Stimulated activated CD8-positive, alpha-beta memory T cell treated with anti-CD3 and anti-CD28 coated beads, Interleukin-7, amount 100 ng/mL, for 24 hours (primary cell): ENCODE data around the gene CD7.

Experiments used
- DNase-seq: peaks from one replicate; pipeline ENCODE4 v3.0.0-alpha.2; 2020; ENCODE audit warnings: low read depth

CD7 gene

DNA sequence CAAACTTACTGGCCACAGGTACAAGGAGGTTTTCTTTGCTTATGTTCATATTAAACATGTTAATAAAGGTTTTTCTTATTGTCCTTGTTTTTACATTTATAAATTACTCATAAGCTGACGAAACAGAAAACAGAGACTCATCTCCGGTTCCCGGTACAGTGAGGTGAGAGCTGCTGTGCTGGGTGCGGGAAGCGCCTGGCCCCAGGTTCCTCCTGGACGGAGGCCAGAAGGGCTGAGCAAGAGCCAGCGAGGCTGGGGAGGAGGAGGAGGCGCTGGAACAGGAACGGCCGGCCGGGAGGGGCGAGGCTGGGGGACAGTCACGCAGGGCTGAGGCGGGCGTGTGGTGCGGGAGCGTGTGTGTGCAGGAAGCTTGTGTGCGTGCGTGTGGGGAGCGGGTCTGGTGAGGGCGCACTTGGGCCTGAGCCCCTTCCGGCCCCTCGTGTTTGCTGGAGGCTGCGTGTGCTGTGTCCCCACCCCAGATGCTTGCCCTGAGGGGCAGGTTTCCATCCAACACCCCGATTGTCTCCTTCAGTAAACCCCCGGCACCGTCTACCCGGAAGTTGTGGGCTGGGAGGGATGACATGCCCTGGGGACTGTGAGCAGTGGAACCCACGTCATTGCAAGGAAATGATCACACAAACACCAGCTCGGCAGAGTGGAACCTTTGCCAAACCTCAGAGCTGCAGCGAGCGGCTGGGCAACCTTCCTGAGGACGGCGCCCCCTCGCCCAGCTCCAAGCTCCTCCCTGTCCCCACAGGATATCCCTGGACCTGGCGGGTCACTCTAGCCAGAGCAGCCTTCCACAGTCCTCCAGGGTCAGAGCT, 19.5 kb downstream of the CD7 start:
- peak; percentile 82 for DNase-seq

DNA sequence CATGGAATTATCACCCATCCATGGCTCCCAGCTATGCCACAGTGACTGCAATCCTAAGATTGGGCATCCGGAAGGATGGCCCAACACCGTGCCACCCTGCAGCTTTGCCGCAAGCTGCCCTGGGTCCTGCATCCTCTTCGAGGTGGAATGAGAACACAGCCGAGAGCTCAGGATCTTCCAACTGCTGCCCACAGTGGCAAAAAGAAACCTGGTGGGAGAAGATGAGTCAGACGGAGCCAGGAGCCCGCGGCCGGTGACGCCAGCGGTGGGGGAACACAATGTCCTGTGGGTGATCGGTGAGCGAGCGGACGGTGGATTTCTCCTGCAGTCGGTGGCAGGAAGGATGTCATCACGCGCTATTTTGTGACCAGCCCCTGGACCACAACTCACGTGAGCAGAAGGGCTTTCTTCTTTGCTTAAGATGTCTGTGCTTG, 20.1 kb downstream of the CD7 start:
- peak; percentile 76 for DNase-seq

DNA sequence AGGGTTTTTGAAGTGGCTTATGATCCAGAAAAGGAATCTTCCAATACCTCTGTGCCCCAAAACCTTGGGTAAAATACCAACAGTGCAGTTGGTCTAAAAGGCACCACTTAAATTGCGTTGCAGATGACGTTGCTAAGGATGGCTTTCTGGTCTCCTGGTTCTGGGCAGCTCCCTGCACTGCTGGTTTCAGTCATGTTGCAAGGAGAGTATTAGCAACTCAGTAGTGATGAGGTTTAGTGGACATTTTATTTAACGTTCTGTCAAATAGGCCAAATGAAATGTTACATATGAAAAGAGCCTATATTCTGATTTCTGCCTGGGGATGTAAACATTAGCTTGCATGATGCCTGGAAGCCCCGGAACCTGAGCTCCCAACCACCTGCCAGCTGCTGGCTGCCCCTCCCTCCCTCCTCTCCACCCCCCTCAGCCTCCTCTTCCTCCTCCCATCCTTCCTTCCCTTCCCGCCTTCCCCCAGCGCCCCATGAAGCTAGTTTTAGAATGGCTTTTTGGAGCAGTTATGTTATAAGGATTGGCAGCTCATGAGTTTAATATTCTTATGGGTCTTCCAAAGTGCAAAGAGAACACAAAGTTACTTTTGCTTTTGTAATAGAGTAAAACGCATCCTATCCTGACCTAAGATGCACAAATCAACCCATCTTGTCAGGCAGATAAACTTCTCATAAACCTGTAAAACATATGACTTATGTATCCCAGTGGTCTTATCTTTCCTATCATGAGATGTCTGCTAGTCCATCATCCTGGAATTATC, 20.7 kb downstream of the CD7 start:
- DNase-seq, result no peak

DNA sequence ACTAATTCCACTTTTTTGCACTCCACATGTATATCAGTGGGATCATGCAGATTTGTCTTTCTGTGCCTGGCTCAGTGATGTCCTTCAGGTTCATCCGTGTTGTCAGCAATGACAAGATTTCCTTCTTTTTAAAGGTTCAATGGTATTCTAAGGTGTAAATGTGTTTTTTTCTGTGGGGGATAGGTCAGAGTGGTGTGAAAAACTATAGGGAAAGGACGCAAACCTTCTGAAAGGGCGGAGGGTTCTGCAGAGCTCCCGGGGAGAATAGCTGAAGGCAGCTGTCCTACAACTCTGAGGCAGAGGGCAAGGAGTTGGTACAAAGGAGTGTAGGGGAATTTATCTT, 22.0 kb downstream of the CD7 start:
- DNase-seq, result no peak

DNA sequence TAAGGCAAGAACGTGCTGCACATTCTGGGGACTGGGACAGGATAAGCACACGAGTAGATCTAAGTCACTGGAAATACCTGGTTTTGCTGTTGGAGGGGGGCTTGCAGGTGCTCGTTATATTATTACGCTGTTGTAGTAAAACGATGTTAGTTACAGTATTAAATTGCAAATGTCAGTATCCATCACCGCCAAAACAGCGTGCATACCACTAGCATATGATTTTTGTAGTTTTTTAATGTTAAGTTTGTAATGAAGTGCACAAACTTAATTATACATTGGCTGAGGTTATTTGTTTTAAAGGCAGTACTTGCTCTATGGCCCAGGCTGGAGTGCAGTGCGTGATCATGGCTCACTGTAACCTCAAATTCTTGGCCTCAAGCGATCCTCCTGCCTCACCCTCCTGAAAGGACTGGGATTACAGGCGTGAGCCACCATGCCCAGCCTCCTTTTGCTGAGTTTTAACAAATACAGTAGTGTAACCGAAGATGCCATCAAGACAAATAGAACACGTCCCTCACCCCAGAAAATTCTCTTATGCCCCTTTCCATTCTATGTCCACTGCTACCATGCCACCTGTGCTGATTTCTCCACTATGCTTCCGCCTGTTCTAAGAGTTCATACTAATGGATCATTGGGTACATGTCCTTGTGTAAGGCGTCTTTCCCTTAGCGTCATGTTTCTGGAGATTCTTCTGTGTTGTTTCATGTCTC, 23.2 kb downstream of the CD7 start:
- DNase-seq, result no peak

DNA sequence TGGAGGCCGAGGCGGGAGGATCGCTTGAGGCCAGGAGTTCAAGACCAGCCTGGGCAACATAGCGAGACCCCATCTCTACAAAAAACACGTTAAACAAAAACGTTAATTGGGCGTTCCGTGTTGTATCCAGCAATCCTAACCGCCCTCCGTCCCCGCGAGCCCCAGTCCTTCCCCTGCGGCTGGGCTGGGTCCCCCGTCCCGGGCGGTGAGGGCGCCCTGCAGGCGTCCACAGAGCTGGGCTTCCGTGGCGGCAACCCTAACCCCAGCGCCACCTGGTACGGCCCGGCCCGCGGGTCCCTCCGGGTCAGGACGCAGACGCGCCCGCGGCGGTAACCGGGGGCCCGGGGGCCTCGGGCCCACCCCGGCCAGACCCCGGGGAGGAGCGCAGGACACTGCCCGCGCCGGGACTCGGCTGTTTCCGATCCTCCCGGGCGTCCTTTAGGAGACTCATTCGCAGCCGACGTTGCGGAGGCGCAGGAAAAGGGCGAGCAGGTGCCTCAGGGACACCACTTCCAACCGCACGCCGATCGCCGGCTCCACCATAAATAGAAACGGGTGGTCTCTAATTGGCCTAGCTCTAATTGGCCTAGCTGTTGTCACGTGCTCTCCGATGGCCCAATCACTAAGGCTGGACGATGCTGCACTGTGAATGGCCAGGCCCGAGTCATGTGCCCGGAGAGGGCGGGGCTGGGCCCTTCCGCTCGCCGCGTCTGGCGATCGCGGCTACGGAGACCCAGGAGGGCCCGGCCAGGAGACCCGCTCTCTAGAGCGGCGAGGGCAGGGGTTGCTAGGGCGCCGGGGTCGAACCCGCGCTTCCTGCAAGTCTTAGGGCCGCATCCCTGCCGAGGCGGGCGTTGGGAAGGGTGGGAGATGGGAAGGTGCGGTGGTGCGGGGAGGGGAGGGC, 24.9 kb downstream of the CD7 start:
- DNase-seq, result peak; percentile 82

DNA sequence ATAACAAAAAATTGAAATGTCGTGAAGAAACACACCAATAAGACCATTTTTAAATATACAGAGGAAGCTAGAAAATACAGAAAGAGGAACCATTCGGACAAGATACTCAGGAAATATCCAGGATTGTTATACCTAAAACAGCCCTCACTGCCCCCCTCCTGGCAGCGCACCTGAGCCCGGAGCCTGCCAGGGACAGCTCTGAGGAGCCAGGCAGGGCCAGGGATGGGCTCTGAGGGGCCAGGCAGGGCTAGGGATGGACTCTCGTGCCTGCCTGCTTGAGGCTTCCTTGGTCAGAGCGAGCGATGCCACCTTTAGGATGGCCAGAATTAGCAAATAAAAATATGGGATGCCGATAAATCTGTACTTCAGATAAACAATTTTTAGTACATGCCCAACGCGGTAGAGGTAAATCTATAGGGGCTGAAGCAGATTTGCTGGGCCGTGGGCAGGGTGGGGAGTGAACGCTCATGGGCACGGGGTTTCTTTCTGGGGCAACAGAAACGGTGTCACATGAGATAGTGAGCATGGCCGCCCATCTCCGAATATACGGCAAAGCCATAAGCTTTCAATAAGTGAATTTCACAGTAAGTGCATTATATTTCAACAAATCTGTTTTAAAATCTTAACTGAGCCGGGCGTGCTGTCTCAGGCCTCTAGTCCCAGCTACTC, 25.7 kb downstream of the CD7 start:
- DNase-seq, result no peak

DNA sequence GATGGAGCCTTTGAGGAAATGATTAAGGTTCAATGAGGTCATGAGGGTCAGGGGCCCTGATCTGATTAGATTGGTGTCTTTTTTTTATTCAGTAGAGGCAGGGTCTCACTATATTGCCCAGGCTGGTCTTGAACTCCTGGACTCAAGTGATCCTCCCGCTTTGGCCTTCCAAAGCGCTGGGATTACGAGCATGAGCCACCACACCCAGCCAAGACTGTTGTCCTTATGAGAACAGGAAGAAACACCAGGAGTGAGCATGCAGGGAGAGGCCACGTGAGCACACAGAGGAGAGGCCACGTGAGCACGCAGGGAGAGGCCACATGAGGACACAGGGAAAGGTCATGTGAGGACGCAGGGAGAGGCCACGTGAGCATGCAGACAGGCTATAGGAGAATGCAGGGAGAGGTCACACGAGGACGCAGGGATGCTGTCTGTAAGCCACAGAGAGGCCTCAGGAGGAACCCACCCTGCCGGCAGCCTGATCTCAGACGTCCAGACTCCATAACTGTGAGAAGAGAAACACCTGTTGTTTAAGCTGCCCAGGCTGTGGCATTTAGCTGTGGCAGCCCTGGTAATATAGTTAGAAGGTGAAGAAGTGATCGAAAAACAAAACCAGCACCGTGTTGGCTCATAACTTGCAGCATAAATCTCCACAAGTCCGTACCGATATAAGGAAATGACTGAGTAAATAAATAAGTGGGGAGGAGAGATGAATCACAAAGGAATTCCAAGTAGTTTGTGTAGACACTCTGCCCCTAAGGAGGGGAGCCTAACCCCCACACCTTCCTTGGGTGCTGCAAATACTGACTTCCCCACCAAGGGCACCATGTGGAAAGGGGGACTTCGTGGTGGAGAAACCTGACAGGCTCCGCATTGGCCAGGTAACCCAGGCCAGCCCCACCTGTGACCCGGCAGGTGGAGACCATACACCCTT, 29.3 kb downstream of the CD7 start:
- DNase-seq, result no peak

DNA sequence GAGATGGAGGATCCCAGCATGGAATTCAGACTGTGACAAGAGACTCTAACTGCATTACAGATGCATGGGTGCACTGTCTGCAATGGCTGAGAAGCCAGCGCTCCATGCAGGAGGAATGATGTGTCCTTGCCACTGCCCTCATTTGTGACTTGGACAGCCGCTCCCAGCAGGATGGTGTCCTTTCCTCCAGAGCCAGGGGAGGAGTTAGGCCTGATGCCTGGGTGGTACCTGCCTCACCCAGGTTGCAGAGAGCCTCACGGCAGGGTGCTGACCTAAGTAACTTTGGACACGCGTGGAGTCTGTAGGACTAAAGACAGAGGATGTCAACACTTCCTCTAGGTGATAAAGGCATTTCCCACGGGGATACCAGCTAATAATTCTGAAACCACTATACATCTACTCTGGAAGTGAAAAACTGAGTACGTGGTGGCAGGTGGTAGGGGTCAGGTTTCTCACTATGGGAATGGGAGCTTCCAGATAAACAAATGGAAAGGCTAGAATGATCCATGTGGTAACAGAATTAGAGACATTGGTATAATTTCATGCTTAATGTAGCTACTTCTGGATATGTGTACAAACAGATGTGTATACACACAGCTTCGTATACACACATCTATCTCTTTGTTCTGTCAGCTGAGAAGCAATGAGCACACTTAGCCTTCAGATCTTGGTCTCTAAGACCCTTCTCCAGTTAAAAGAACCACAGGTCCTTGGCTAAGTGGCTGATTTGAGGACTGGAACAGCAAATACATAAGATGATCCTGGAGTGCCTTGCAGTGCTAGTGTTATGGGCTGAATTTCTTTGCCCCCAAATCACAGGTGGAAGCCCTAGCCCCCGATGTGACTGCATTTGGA, 30.2 kb downstream of the CD7 start:
- no peak for DNase-seq

DNA sequence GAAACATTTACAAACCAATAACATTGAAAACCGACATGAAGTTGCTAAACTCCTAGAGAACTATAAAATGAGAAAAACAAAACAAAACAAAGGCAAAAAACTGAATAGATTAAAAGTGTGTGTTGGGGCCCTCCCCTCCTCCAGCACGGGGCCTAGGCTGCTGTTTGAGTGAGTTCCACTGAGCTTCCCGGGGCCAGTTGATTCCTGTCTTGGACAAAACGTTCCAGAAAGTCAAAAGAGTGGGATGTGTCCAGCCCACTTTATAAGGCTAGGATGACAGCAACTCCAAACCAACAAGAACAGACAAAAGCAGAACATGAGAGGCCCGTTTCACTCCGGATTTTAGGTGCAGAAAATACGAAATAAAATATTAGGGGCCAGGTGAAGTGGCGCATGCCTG, 32.3 kb downstream of the CD7 start:
- no peak for DNase-seq

DNA sequence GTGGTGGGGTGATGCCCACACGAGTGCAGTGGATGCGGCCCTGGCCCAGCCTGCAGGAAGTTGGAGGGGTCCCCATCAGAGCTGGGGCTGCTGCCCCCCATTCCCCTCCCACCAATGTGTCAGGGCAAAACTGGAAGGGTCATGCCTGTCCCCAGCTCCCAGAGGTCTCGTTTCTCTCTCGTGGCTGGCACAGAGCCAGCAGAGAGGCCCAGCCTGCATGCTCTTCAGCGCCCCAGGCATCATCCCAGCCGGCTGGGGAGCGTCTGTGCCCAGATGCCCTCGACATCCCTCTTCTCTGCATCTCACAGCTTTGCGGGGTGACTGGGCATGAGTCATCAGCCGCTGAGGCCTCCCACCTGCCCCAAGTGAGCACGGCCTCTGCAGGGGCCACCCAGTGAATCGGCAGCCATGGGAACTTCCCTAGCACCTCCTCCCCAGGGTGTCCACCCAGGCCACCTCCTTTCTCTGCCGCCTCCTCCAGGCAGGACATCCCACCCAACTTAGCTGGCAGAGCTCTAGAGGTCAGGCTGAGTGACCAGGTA, 34.1 kb downstream of the CD7 start:
- DNase-seq, result no peak

DNA sequence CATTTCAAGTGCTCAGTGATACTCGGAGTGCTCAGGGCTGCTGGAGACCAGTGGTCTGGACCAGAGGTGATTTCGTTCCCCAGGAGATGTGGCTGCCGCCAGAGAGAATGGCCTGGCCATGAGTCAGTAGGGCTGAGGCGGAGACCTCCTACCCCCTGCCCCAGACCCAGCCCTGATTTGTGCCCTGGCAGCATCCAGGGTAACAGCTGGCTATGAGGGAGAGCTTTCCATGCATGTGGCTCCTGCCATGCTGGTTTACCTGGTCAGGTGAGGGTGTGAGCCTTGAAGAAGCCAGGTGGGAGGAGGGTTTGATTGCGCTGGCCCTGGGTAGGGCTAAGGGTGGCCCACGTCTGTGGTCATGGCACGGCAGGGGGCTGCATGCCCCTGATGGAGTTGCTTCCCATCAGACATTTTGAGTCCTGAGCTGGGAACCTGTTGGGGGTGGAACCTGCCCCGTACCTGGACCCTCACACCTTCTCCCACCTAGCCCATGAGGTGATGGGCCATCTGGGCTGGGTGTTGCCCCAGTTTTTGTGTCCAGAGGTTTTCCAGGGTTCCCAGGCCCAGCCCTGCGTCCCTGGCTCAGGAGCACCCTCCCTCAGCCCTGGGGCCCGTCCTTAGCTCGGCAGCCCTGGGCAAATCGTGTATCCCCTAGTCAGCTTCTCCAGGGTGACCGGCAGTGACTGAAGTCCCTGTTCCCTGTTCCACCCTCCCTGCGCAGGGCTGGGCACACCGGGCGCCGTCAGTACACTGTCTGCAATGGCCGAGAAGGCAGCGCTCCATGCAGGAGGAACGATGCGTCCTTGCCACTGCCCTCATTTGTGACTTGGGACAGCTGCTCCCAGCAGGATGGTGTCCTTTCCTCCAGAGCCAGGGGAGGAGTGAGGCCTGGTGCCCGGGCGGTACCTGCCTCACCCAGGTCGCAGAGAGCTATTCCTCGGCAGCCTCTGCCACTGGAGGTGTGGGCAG, 34.9 kb downstream of the CD7 start:
- DNase-seq, result no peak

DNA sequence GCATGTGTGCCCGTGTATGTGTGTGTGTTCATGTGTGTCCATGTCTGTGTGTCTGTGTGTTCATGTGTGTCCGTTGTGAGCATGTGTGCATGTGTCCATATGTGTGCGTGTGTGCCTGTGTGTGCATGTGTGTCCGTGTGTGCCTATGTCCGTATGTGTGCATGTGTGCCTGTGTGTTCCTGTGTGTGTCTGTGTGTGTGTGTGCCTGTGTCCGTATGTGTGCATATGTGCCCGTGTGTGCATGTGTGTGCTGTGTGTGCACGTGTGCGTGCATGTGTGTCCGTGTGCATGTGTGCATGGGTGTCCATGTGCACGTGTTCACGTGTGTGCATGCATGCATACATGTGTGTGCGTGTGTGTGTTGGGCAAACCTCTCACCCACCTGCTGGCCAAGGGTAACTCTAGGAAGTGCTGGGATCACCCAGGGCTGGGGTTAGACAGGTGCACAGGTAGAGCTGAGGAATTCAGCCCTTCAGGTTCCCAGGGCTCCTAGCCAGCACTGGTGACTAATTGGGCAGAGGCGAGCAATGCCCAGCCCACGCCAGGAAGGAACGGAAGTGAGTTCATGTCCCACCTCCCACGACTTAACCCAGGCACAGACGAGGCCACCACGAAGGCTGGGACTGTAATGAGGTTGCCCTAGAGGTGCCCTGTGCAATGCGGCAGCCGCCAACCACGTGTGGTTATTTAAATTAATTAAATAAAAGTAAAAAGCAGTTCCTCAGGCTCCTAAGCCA, 35.7 kb downstream of the CD7 start:
- no peak for DNase-seq

DNA sequence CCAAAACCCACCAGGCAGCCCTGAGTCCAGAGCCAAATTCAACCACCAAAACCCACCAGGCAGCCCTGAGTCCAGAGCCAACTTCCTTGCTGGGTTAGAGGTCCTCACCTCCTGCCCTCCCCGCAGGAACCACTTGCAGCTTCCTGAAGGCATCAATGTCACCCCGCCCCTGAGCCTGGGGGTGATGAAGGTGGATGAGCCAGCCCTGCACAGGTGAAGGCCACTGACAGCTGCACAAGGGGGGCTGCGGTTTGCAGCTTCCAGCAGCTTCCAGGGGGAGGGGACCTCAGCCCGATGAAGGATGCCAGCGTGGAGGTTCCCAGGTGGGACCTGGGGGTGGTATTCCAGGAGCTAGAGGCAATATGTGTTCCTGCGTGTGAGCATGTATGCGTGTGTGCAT, 36.3 kb downstream of the CD7 start:
- DNase-seq, result no peak

DNA sequence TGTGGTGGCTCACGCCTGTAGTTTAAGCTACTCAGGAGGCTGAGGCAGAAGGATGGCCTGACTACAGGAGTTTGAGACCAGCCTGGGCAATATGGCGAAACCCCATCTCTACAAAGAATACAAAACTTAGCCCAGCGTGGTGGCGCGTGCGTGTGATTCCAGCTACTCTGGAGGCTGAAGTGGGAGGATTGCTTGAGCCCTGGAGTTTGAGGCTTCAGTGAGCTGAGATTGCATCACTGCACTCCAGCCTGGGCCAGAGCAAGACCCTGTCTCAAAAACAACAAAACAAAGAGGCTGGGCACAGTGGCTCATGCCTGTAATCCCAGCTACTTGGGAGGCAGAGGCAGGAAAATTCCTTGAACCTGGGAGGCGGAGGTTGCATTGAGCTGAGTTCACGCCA, 36.9 kb downstream of the CD7 start:
- no peak for DNase-seq

DNA sequence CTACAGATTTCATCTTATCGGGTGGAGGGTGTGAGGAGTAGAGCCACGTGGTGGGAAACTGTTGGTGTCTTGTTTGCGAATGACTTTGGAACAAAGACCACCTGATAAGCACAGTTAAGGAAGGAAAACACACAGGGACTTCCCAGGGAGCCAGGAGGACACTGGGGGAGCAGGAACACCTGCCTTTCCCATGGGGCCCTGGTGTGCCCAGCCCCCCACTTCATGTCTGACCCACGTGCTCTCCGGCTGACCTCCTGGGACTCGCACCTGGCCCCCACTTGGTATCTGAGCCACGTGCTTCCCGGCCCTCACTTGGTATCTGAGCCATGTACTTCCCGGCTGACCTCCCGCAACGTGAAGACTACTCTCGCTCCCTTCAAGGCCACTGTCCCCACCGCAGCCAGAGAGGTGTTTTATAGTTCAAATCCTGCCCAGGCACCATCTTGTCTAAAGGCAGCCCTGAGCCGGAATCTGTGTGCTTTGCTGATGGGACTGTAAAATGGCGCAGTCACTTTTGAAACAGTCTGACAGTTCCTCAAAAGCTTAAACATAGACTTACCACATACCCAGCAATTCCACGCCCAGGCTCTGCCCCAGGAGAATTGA, 38.5 kb downstream of the CD7 start:
- DNase-seq, result no peak

DNA sequence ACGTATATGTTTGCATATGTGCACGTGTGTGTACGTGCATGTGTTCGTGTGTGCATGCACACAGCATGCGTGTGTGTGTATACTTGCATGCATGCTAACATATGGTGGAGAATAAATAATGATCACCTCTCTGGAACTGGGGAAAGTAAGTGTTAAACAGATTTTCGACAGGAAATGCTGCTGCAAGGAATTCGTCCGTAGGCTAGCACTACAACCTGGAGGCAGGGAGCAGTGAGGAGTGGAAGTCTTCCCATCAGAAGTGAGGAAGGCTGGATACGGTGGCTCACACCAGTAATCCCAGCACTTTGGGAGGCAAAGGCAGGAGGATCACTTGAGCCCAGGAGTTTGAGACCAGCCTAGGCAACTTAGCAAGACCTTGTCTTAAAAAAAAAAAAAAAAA, 39.1 kb downstream of the CD7 start:
- no peak for DNase-seq
